ENCODE measurements around the gene C19orf38.

The C19orf38 gene

DNA sequence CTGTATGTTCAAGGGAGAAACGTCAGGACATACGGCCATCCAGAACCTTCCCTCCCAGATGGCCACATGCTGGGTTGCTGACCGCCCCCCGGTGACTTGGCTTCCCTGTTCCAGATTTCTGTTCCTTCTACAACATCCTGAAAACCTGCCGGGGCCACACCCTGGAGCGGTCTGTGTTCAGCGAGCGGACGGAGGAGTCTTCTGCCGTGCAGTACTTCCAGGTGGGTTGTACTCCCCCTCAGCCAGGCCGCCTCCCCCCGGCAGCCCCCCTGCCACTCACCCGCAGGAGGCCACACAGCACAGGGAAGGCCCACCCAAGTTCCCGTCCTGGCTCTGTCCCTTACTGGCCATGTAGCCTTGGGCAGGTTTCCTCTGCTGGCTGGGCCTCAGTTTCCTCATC, 59.7 kb downstream of the C19orf38 start:
- DNase-seq (ENCODE audit: low read depth), result no peak
- no peak overlapping the region for H3K4me3 ChIP-seq (ENCODE audit: control insufficient read depth, low read depth, low read length)
- TF ChIP-seq, protein P1, sequence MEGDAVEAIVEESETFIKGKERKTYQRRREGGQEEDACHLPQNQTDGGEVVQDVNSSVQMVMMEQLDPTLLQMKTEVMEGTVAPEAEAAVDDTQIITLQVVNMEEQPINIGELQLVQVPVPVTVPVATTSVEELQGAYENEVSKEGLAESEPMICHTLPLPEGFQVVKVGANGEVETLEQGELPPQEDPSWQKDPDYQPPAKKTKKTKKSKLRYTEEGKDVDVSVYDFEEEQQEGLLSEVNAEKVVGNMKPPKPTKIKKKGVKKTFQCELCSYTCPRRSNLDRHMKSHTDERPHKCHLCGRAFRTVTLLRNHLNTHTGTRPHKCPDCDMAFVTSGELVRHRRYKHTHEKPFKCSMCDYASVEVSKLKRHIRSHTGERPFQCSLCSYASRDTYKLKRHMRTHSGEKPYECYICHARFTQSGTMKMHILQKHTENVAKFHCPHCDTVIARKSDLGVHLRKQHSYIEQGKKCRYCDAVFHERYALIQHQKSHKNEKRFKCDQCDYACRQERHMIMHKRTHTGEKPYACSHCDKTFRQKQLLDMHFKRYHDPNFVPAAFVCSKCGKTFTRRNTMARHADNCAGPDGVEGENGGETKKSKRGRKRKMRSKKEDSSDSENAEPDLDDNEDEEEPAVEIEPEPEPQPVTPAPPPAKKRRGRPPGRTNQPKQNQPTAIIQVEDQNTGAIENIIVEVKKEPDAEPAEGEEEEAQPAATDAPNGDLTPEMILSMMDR (IDR thresholded peaks at IDR 0.05; ENCODE audit: control insufficient read depth, insufficient read depth, low read depth, low read length, missing control alignments), result no peak

DNA sequence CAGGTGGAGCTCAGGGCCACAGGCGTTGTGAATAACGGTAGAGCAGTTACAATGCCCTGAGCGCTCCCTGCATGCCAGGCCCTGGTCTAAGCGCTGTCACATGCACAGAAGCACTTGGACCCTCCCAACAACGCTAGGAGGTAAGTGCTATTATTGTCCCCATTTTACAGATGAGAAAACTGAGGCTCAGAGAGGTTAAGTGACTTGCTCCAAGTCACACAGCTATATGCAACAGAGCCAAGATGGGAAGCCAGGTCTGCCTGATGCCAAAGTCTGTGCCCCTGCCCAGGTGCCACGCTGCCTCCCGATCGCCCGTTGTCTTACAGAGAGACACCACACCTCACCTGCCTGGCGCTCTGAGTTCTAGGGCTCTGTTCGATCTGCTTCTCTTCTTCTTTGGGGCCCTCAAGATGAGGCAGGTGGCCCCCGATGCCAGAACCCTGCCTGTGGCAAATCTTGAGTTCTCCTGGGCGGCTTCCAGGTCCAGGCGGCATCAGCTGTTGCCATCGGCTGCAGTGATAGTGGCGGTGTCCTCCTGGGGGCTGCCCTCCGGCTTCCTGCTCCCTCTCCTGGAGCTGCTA, 60.3 kb downstream of the C19orf38 start:
- TF ChIP-seq, protein P1 (IDR thresholded peaks at IDR 0.05; ENCODE audit: control insufficient read depth, insufficient read depth, low read depth, low read length, missing control alignments), result no peak
- no peak for DNase-seq (ENCODE audit: low read depth)
- H3K4me3 ChIP-seq (ENCODE audit: control insufficient read depth, low read depth, low read length), result no peak overlapping the region

DNA sequence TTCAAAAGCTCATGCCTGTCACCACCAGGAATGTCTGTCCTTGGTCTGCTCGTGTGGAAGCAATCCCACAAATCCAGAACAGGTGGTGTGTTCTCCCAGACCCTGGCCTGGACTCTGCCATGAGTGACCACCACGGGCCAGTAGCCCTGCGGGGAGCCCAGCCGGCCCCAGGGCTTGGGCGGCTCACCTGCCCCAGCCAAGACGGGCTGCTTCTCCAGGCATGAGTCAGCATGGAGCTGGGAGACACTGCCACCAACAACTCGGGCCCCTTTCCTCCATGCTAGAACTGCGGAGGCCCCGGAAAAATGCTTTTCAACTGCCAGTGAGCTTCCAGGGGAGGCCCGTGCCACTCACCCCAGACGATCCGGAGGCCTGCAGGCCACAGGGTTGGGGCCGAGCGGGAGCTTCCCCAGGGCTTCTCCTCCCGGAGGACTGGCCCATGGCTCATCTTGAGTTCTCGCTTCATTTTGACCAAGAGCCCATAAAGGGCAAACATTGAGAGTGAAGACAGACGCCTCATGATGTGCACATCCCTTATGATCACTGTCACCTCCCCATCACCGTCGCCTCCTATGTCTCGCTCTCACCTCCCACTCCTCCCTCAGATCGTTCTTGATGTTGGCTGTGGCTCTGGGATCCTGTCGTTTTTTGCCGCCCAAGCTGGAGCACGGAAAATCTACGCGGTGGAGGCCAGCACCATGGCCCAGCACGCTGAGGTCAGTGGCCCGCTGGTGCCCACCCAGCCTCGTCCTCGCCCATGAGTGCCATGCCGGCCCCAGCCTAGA, 63.6 kb downstream of the C19orf38 start:
- no peak for DNase-seq (ENCODE audit: low read depth)
- TF ChIP-seq, protein P1 (IDR thresholded peaks at IDR 0.05; ENCODE audit: control insufficient read depth, insufficient read depth, low read depth, low read length, missing control alignments), result no peak

DNA sequence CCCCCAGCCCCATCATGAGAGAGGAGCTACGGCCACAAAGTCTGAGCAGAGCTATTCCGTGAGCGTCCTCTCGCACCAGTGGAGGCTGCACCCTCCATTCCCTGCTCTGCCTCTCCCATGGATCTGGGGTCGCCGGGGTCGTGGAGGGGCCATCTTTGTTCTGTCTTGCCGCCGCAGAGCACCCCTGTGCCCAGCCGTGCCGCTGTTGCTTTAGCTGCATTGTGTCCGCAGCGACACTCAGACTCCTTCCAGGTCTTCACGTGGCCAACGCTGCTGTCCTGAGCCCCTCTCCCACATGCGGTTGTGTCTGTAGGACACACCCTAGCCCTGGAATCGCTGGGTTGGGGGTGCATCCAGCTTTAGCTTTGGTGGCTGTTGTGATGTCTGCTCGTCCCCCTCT, 64.4 kb downstream of the C19orf38 start:
- no peak overlapping the region for H3K4me3 ChIP-seq (ENCODE audit: control insufficient read depth, low read depth, low read length)
- TF ChIP-seq, protein P1 (IDR thresholded peaks at IDR 0.05; ENCODE audit: control insufficient read depth, insufficient read depth, low read depth, low read length, missing control alignments), result no peak
- no peak for DNase-seq (ENCODE audit: low read depth)

More for the DNA sequence above, 63.6 kb downstream of the C19orf38 start:
- no peak overlapping the region for H3K4me3 ChIP-seq (ENCODE audit: control insufficient read depth, low read depth, low read length)

DNA sequence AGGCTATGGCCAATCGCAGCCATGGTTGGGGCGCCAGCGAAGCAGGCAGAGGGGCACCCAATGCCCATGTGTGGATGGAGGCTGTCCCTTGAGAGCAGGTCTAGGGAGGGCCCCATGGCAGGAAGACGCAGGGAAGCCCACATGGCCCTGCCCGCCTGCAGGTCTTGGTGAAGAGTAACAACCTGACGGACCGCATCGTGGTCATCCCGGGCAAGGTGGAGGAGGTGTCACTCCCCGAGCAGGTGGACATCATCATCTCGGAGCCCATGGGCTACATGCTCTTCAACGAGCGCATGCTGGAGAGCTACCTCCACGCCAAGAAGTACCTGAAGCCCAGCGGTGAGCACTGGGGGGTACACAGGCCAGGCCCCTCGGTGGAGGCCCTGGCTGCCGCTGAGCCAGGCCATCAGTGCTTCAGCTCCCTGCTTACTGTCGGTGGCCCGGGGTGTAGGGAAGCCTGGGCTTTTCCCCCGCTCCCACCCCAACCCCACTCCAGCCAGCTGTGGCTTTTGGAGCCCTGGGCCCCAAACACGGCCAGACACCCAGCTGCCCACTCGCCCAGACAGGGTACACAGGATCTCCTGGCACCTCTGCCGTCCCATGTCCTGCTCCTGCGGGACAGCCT, 65.6 kb downstream of the C19orf38 start:
- no peak overlapping the region for H3K4me3 ChIP-seq (ENCODE audit: control insufficient read depth, low read depth, low read length)
- TF ChIP-seq, protein P1 (IDR thresholded peaks at IDR 0.05; ENCODE audit: control insufficient read depth, insufficient read depth, low read depth, low read length, missing control alignments), result no peak
- DNase-seq (ENCODE audit: low read depth), result no peak

DNA sequence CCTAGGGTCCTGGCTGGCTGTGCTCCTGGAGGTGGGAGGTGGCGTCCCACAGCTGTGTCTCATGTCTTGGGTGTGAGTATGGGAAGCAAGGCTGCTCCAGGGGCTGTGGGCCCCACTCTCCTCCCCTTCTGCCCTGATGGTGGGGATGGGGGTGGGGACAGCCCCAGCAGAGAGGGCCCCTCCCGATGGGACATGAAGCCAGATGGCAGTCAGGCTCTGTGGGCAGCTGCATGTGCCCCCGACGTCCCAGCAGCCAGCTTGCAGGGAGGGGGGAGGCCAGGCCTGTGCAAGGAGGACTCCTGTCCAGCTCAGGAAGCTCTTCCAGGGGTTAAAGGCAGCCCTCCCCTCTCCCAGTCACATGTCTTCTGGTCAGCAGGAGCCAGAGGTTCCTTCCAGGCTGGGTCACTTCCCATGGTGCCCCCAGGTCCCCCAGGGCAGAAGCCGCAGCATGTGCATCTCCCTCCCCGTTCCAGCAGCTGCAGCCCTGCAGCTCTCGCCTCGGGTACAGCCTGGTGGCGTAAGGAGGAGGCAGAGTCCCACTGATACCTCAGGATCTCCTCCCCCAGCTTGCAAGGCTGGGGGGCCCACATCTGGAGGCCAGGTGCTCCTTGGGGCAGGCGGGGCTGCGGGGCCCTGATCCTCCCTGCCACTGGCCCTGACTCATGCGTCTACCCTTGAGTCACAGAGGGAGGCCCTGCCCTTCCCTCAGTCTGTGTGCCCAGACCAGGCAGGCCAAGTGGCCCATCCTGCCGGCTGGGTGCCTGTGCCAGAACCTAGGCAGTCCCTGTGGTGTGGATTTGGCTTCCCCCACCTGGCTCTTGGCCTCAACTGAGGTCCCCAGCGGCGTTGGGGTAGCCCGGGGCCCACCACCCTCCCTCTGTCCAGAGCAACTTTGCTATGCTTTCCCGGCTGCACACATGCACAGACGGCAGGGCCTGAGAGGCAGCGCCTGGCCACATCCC, 67.2 kb downstream of the C19orf38 start:
- peak; percentile 63 for DNase-seq (ENCODE audit: low read depth)
- TF ChIP-seq, protein P1 (IDR thresholded peaks at IDR 0.05; ENCODE audit: control insufficient read depth, insufficient read depth, low read depth, low read length, missing control alignments), result peak; percentile 59
- H3K4me3 ChIP-seq (ENCODE audit: control insufficient read depth, low read depth, low read length), result no peak overlapping the region

Data from AG09309 (cell line).